ENCODE data around the gene COL25A1. TPM values are rescaled to one million over a fixed set of nuclear protein-coding genes. Genes with fewer than 3 reads are reported as not detected.

COL25A1 gene
- total RNA-seq, 1 experiment from 2014 or later: 4.2 TPM

DNA sequence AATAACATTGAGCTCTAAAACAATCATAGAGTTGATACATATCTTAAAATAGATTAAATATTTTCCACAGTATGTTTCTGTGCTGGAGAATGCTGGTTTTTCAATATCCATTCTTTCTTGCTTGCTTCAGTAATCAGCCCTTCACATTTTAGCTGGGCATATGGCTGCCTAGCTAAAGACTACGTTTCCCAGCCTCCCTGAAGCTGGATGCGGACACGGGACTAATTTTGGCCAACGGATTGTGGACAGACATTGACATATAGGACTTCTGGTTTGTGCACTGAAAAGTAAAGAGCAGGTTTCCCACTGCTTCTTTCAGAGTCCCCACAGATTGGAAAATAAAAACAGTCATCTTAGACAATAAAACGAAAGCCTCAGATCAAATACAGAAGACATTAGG, 97.3 kb downstream of the COL25A1 start:
- no CpG with 5 or more reads among the region's 5 CpGs for WGBS (ENCODE audit: extremely low coverage, insufficient read length, low lambda C conversion rate)
- no peaks in the 10 kb centered on the region for H3K79me2 ChIP-seq (ENCODE audit: insufficient read depth, low read length)

More for the DNA sequence above, 97.3 kb downstream of the COL25A1 start:
- no peak overlapping the region for H3K4me3 Mint-ChIP-seq
- Histone ChIP-seq H3K9ac (ENCODE audit: extremely low read depth, insufficient read length, low read length) (no peak overlapping the region), H2BK5ac (ENCODE audit: insufficient read length, low read length) (no peak overlapping the region), H3K56ac (ENCODE audit: insufficient read length, low read depth, low read length) (no peak overlapping the region), H3K4ac (ENCODE audit: low read depth, low read length) (no peak overlapping the region), H3K27ac (ENCODE audit: insufficient read length, low read depth, low read length) (no peak overlapping the region), H3K18ac (ENCODE audit: insufficient read length, low read depth, low read length) (no peak overlapping the region), H2BK12ac (ENCODE audit: insufficient read length, low read depth, low read length) (no peak overlapping the region), H3K9me3 (ENCODE audit: control insufficient read depth, low read depth, low read length) (no peaks in the 10 kb centered on the region), H3K23ac (ENCODE audit: insufficient read length, low read depth, low read length) (no peak overlapping the region), H4K8ac (replicated peaks; ENCODE audit: insufficient read length, low read depth, low read length) (no peak overlapping the region), H2BK15ac (ENCODE audit: low read depth, low read length) (no peak overlapping the region), H3K27me3 (ENCODE audit: insufficient read depth, low read length) (no peaks in the 10 kb centered on the region), H3K4me2 (ENCODE audit: insufficient read depth, insufficient read length, low read length) (no peak overlapping the region), H2AK5ac (ENCODE audit: insufficient read length, low read length) (no peak overlapping the region), H4K20me1 (ENCODE audit: control insufficient read depth, insufficient read depth, insufficient read length) (no peaks in the 10 kb centered on the region), H3K23me2 (ENCODE audit: insufficient read length, low read depth, low read length, poor library complexity, severe bottlenecking) (no peaks in the 10 kb centered on the region), H3T11ph (ENCODE audit: low read length) (no peak overlapping the region), H3K4me1 (ENCODE audit: insufficient read depth, low read length) (no peaks in the 10 kb centered on the region; the same call in 1 of the 2 replicates), H2BK20ac (ENCODE audit: low read depth, low read length, poor library complexity, severe bottlenecking) (no peak overlapping the region), H4K91ac (ENCODE audit: insufficient read length, low read depth, low read length) (no peak overlapping the region), H3K79me1 (ENCODE audit: insufficient read depth, low read depth, low read length, poor library complexity, severe bottlenecking) (no peaks in the 10 kb centered on the region), H4K5ac (ENCODE audit: insufficient read length, low read depth, low read length) (no peak overlapping the region), H2BK120ac (ENCODE audit: low read depth, low read length, poor library complexity, severe bottlenecking) (no peak overlapping the region), H3K14ac (ENCODE audit: insufficient read depth, low read length) (no peak overlapping the region), H2AFZ (ENCODE audit: low read length) (no peak overlapping the region)
- H3K27me3 Mint-ChIP-seq (ENCODE audit: low read depth): no peaks in the 10 kb centered on the region
- H3K27ac Mint-ChIP-seq: no peak overlapping the region
- TF ChIP-seq, protein P1, sequence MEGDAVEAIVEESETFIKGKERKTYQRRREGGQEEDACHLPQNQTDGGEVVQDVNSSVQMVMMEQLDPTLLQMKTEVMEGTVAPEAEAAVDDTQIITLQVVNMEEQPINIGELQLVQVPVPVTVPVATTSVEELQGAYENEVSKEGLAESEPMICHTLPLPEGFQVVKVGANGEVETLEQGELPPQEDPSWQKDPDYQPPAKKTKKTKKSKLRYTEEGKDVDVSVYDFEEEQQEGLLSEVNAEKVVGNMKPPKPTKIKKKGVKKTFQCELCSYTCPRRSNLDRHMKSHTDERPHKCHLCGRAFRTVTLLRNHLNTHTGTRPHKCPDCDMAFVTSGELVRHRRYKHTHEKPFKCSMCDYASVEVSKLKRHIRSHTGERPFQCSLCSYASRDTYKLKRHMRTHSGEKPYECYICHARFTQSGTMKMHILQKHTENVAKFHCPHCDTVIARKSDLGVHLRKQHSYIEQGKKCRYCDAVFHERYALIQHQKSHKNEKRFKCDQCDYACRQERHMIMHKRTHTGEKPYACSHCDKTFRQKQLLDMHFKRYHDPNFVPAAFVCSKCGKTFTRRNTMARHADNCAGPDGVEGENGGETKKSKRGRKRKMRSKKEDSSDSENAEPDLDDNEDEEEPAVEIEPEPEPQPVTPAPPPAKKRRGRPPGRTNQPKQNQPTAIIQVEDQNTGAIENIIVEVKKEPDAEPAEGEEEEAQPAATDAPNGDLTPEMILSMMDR (conservative IDR thresholded peaks at IDR 0.05): no peak
- H3K9me3 Mint-ChIP-seq: no peaks in the 10 kb centered on the region
- DNase-seq: no peak
- H3K4me1 Mint-ChIP-seq: peaks cover 9 to 17% of the 10 kb centered on the region in 2 experiments
- no peaks in the 10 kb centered on the region for H3K36me3 Mint-ChIP-seq (ENCODE audit: insufficient read depth in 1 of 3, low read depth in 3 of 3)
